Endothelial cell of umbilical vein (primary cell): Measurements from ENCODE around the gene SIRT5. TPM values are rescaled to one million over a fixed set of nuclear protein-coding genes. Genes with fewer than 3 reads are reported as not detected.

Source experiments
- BruUV-seq: library from RNA; stranded (reverse); fragments of 400-500 nt; replicated peaks from 2 replicates; lab custom pipeline; 2021; lab: Mats Ljungman, UMichigan
- CTCF ChIA-PET: fragments of 300-600, 350-600 bp; sonication (Branson Sonifier 250); formaldehyde crosslinking; loops from one replicate; lab custom pipeline; 2021; ENCODE audit warnings: antibody characterized with exemption, inconsistent platforms; lab: Charles Lee
- POLR2A ChIA-PET: fragments of 300-600, 350-600 bp; sonication (Branson Sonifier 250); formaldehyde crosslinking; loops from one replicate; lab custom pipeline; 2021; ENCODE audit warnings: antibody characterized with exemption, inconsistent platforms; lab: Charles Lee
- DNase-seq: peaks from one replicate; pipeline ENCODE4 v3.0.0-alpha.2; 2011; ENCODE audit warnings: low read depth, low spot score
- FAIRE-seq: peaks from 2 replicates; lab custom pipeline; 2011; peaks lifted over from hg19 to GRCh38; lab: Jason Lieb, UNC
- H2AFZ ChIP-seq: 2 replicates; pipeline ENCODE4 v1.6.0; 2012; ENCODE audit warnings: low read depth, low read length, control low read depth, inconsistent platforms
- H3K27ac ChIP-seq: 2 replicates; pipeline ENCODE4 v1.5.1; 2011; ENCODE audit warnings: low read depth, mild to moderate bottlenecking, control low read depth, low read length, moderate library complexity; ENCODE audit not compliant: insufficient read depth
- H3K27me3 ChIP-seq, 2 experiments: 2 replicates each; pipeline versions ENCODE4 v1.6.0 to v1.6.1; 2011; ENCODE audit warnings: low read length in 2 of 2, mixed read lengths in 1 of 2; ENCODE audit not compliant: control insufficient read depth in 2 of 2, insufficient read depth in 2 of 2
- H3K36me3 ChIP-seq, 2 experiments: 2 replicates in 1 of 2; 3 replicates in 1 of 2; pipeline ENCODE4 v1.5.1; 2011; ENCODE audit warnings: low read length in 2 of 2, mild to moderate bottlenecking in 1 of 2, moderate library complexity in 1 of 2; ENCODE audit not compliant: control insufficient read depth in 2 of 2, insufficient read depth in 2 of 2; ENCODE audit errors: extremely low read depth in 1 of 2
- H3K4me1 ChIP-seq: 3 replicates; pipeline ENCODE4 v1.5.1; 2011; ENCODE audit warnings: mild to moderate bottlenecking, low read length; ENCODE audit not compliant: control insufficient read depth, insufficient read depth; ENCODE audit errors: extremely low read depth
- H3K4me2 ChIP-seq: 2 replicates; pipeline ENCODE4 v1.6.1; 2011; ENCODE audit warnings: low read length, control low read depth, mixed read lengths; ENCODE audit not compliant: insufficient read depth
- H3K4me3 ChIP-seq, 3 experiments: fragments of 200-600 bp in 1 of 3; sonication (generic), shearing (Covaris generic) in 1 of 3; replicated peaks in 1 of 3; 2 replicates each; pipeline ENCODE4 v1.5.1; 2011 to 2016; ENCODE audit warnings: control low read depth in 3 of 3, low read length in 3 of 3, mild to moderate bottlenecking in 2 of 3, inconsistent platforms in 1 of 3, low read depth in 1 of 3, moderate library complexity in 1 of 3; ENCODE audit not compliant: insufficient read depth in 1 of 3
- H3K79me2 ChIP-seq: 2 replicates; pipeline ENCODE4 v1.6.0; 2012; ENCODE audit warnings: low read length, inconsistent platforms; ENCODE audit not compliant: control insufficient read depth, insufficient read depth
- H3K9ac ChIP-seq: replicated peaks from 2 replicates; pipeline ENCODE3; 2011; ENCODE audit warnings: low read length, control low read depth; ENCODE audit not compliant: insufficient read depth; ENCODE audit errors: extremely low read depth
- H3K9me1 ChIP-seq: replicated peaks from 3 replicates; pipeline ENCODE4 v1.6.0; 2011; ENCODE audit warnings: mild to moderate bottlenecking, low read length; ENCODE audit not compliant: control insufficient read depth, insufficient read depth; ENCODE audit errors: extremely low read depth
- H3K9me3 ChIP-seq: replicated peaks from 2 replicates; pipeline ENCODE4 v1.5.1; 2012; ENCODE audit warnings: low read length, inconsistent platforms; ENCODE audit not compliant: control insufficient read depth, insufficient read depth
- H4K20me1 ChIP-seq: replicated peaks from 2 replicates; pipeline ENCODE3; 2011; ENCODE audit warnings: mild to moderate bottlenecking, low read length; ENCODE audit not compliant: control insufficient read depth, insufficient read depth; ENCODE audit errors: extremely low read depth
- CTCF ChIP-seq, 2 donors: IDR thresholded peaks; 1 replicate in 1 of 2; 2 replicates in 1 of 2; pipeline ENCODE4 v1.5.1; 2011; ENCODE audit warnings: low read length in 2 of 2, mild to moderate bottlenecking in 2 of 2, moderate library complexity in 2 of 2, control low read depth in 1 of 2, inconsistent platforms in 1 of 2, low read depth in 1 of 2; ENCODE audit not compliant: insufficient read depth in 1 of 2; ENCODE audit errors: extremely low read depth in 1 of 2
- EZH2 ChIP-seq: IDR thresholded peaks from 2 replicates; pipeline ENCODE4 v1.6.1; 2012; ENCODE audit warnings: borderline replicate concordance, low read depth, mild to moderate bottlenecking, moderate library complexity, low read length, inconsistent platforms; ENCODE audit not compliant: severe bottlenecking
- FOS ChIP-seq: IDR thresholded peaks from 2 replicates; pipeline ENCODE4 v1.6.1; 2011; ENCODE audit warnings: mild to moderate bottlenecking, low read length, moderate library complexity, borderline replicate concordance; ENCODE audit not compliant: insufficient read depth
- GATA2 ChIP-seq: IDR thresholded peaks from 2 replicates; pipeline ENCODE4 v1.7.0; 2011; ENCODE audit warnings: low read depth, mild to moderate bottlenecking, moderate library complexity, mixed read lengths, low read length; ENCODE audit not compliant: insufficient read length, insufficient read depth
- JUN ChIP-seq: IDR thresholded peaks from 2 replicates; pipeline ENCODE4 v1.6.1; 2011; ENCODE audit warnings: borderline replicate concordance, low read depth; ENCODE audit not compliant: insufficient read length, insufficient read depth
- MYC ChIP-seq: IDR thresholded peaks from one replicate; pipeline ENCODE4 v1.6.1; 2011; ENCODE audit warnings: mild to moderate bottlenecking, low read depth, low read length
- POLR2A ChIP-seq: IDR thresholded peaks from 2 replicates; pipeline ENCODE4 v1.6.1; 2012; ENCODE audit warnings: low read depth, mild to moderate bottlenecking, control low read depth, low read length
- POLR2AphosphoS5 ChIP-seq: IDR thresholded peaks from 2 replicates; pipeline ENCODE4 v1.6.1; 2012; ENCODE audit warnings: low read depth, mild to moderate bottlenecking, control low read depth, low read length, moderate library complexity; ENCODE audit not compliant: insufficient read depth
- dilution Hi-C: fragments of 300-500 bp; cut with MboI; formaldehyde crosslinking; loops from one replicate; pipeline ENCODE4 v1.15.0; 2019; ENCODE audit warnings: low sequenced_read_pairs; ENCODE audit not compliant: extremely low pct_ligation_motif_present
- intact Hi-C: fragments of 100-400 bp; cut with micrococcal nuclease; formaldehyde crosslinking; loops from one replicate; pipeline ENCODE4 v1.10.0; 2022
- polyA plus RNA-seq, 4 experiments: library from polyadenylated mRNA; depleted of rRNA in 3 of 4; stranded (reverse) in 3 of 4; unstranded in 1 of 4; fragments of >200 nt; gene quantifications; 2 replicates each; pipeline versions ENCODE4 v1.2.1 to v1.2.3, GENCODE V29; 2011 to 2012; ENCODE audit warnings: missing spikeins in 1 of 4
- total RNA-seq: library from RNA; stranded (reverse); gene quantifications from 2 replicates; pipeline ENCODE4 v1.2.3, GENCODE V29; 2021
- TF ChIP-seq, protein P1 (sequence below): IDR thresholded peaks from 2 replicates; pipeline ENCODE4 v1.6.1; 2011; ENCODE audit not compliant: insufficient read depth, insufficient read length

Gene SIRT5
- total and polyA plus RNA-seq, 2 donors (not counting 3 experiments of a cell fraction or from before 2014, with no cell fraction given), result 4.7 to 7.2 TPM

DNA sequence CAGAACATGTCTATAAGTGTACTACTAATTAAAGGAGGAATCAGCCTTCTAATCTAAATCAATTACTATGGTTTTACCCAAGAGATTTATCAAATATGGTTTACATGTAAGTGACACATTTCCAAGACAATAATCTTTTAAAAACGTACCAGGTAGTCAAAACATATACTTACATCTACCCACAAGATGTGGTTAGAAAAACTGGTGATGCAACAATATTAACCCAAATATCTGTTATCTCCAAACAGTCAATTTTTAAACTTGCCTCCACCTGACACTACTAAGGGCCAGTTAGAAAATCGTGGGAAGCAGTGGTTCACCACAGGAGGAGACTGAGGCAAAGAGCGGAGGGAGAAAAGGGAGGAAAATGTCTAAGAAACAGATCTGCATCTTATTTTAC is 68.7 kb downstream of the SIRT5 start:
- no peak overlapping the region for H3K4me3 ChIP-seq
- H2AFZ ChIP-seq, result no peak overlapping the region
- H3K79me2 ChIP-seq, result no peaks in the 10 kb centered on the region
- TF ChIP-seq FOS, result no peak
- no peak for TF ChIP-seq CTCF (IDR thresholded peaks at IDR 0.05; ENCODE audit: extremely low read depth in 1 of 2, insufficient read depth in 1 of 2, low read depth in 1 of 2, low read length in 2 of 2)
- no peak for TF ChIP-seq JUN
- no peak for TF ChIP-seq POLR2AphosphoS5
- TF ChIP-seq, protein P1, sequence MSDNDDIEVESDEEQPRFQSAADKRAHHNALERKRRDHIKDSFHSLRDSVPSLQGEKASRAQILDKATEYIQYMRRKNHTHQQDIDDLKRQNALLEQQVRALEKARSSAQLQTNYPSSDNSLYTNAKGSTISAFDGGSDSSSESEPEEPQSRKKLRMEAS, result no peak
- TF ChIP-seq POLR2A, result no peak
- no peak for TF ChIP-seq EZH2
- no peak for TF ChIP-seq MYC
- no peak for TF ChIP-seq GATA2
- dilution Hi-C loops, result no loop called here
- ChIA-PET POLR2A (no interaction called here), CTCF (no interaction called here)
- no peak for FAIRE-seq
- no peaks in the 10 kb centered on the region for H3K9me1 ChIP-seq
- intact Hi-C loops, result no loop called here
- H3K9me3 ChIP-seq, result no peaks in the 10 kb centered on the region
- H3K27me3 ChIP-seq, result no peaks in the 10 kb centered on the region
- H3K9ac ChIP-seq, result no peak overlapping the region
- H4K20me1 ChIP-seq, result no peaks in the 10 kb centered on the region
- no TSS peak for BruUV-seq
- H3K27ac ChIP-seq, result no peak overlapping the region
- no peak overlapping the region for H3K4me2 ChIP-seq
- no peak for DNase-seq
- H3K4me1 ChIP-seq, result no peaks in the 10 kb centered on the region
- H3K36me3 ChIP-seq, result peaks cover 2% of the 10 kb centered on the region in 2 experiments
